Trophoblast cell (in vitro differentiated cells and primary cell): ENCODE data around the gene SRGAP3.

Source experiments
- DNase-seq, 2 donors: peaks; one replicate each; pipeline ENCODE4 v3.0.0-alpha.2; 2016
- H2AFZ ChIP-seq: 2 replicates; pipeline ENCODE4 v1.6.1; 2013; ENCODE audit warnings: low read length, moderate library complexity, mild to moderate bottlenecking; ENCODE audit not compliant: insufficient read depth, poor library complexity
- H2AK5ac ChIP-seq: 2 replicates; pipeline ENCODE4 v1.6.1; 2013; ENCODE audit warnings: mild to moderate bottlenecking, low read length
- H2BK120ac ChIP-seq: 2 replicates; pipeline ENCODE4 v1.6.1; 2013; ENCODE audit warnings: low read length, mild to moderate bottlenecking, moderate library complexity; ENCODE audit not compliant: insufficient read depth, poor library complexity
- H2BK12ac ChIP-seq: 2 replicates; pipeline ENCODE4 v1.6.1; 2013; ENCODE audit warnings: mild to moderate bottlenecking, low read length, moderate library complexity
- H2BK5ac ChIP-seq: 2 replicates; pipeline ENCODE4 v1.6.1; 2013; ENCODE audit warnings: low read length, low read depth, moderate library complexity, mild to moderate bottlenecking; ENCODE audit not compliant: poor library complexity
- H3K14ac ChIP-seq: 2 replicates; pipeline ENCODE4 v1.6.1; 2013; ENCODE audit warnings: mild to moderate bottlenecking, low read length
- H3K18ac ChIP-seq: 2 replicates; pipeline ENCODE4 v1.6.1; 2013; ENCODE audit warnings: mild to moderate bottlenecking, low read length
- H3K23ac ChIP-seq: 2 replicates; pipeline ENCODE4 v1.6.1; 2013; ENCODE audit warnings: low read length
- H3K27ac ChIP-seq: 2 replicates; pipeline ENCODE4 v1.5.1; 2013; ENCODE audit warnings: low read depth, mild to moderate bottlenecking, inconsistent platforms, low read length, moderate library complexity
- H3K27me3 ChIP-seq: 2 replicates; pipeline ENCODE4 v1.6.1; 2013; ENCODE audit warnings: inconsistent platforms, mild to moderate bottlenecking, low read length, moderate library complexity; ENCODE audit not compliant: insufficient read depth
- H3K36me3 ChIP-seq, 2 experiments: 1 replicate in 1 of 2; 2 replicates in 1 of 2; pipeline ENCODE4 v1.6.1; 2013; ENCODE audit warnings: low read length in 2 of 2, mild to moderate bottlenecking in 2 of 2, moderate library complexity in 1 of 2; ENCODE audit not compliant: insufficient read depth in 2 of 2, control insufficient read depth in 1 of 2
- H3K4ac ChIP-seq: 2 replicates; pipeline ENCODE4 v1.6.1; 2013; ENCODE audit warnings: low read depth, mild to moderate bottlenecking, low read length, moderate library complexity
- H3K4me1 ChIP-seq, 2 experiments: 1 replicate in 1 of 2; 2 replicates in 1 of 2; pipeline ENCODE4 v1.6.1; 2013; ENCODE audit warnings: low read length in 2 of 2, mild to moderate bottlenecking in 2 of 2, moderate library complexity in 1 of 2; ENCODE audit not compliant: insufficient read depth in 2 of 2, control insufficient read depth in 1 of 2
- H3K4me2 ChIP-seq: 2 replicates; pipeline ENCODE4 v1.6.1; 2013; ENCODE audit warnings: inconsistent platforms, mild to moderate bottlenecking, low read length, moderate library complexity
- H3K4me3 ChIP-seq: 2 replicates; pipeline ENCODE4 v1.5.1; 2013; ENCODE audit warnings: mild to moderate bottlenecking, low read depth, low read length, inconsistent platforms
- H3K79me1 ChIP-seq: one replicate; pipeline ENCODE4 v1.6.1; 2013; ENCODE audit warnings: low read length
- H3K79me2 ChIP-seq: 2 replicates; pipeline ENCODE4 v1.6.1; 2013; ENCODE audit warnings: low read length, mild to moderate bottlenecking; ENCODE audit not compliant: control insufficient read depth, insufficient read depth, poor library complexity
- H3K9ac ChIP-seq: 2 replicates; pipeline ENCODE4 v1.6.1; 2013; ENCODE audit warnings: mild to moderate bottlenecking, low read length
- H3K9me3 ChIP-seq: 2 replicates; pipeline ENCODE4 v1.6.1; 2013; ENCODE audit warnings: low read depth, mild to moderate bottlenecking, control low read depth, inconsistent platforms, low read length; ENCODE audit not compliant: insufficient read depth
- H4K12ac ChIP-seq: 2 replicates; pipeline ENCODE4 v1.6.1; 2013; ENCODE audit warnings: low read depth, mild to moderate bottlenecking, low read length, moderate library complexity
- H4K8ac ChIP-seq: 2 replicates; pipeline ENCODE4 v1.6.1; 2013; ENCODE audit warnings: low read depth, mild to moderate bottlenecking, low read length, moderate library complexity
- H4K91ac ChIP-seq: one replicate; pipeline ENCODE4 v1.6.1; 2013; ENCODE audit warnings: low read depth, mild to moderate bottlenecking, low read length, moderate library complexity
- WGBS: extraction: QIAGEN DNeasy Blood & Tissue Kit; methylation state at CpG from one replicate; pipeline ENCODE4 v1.1.7; 2013; ENCODE audit warnings: missing lambda C conversion rate; ENCODE audit not compliant: insufficient read length, insufficient coverage; ENCODE audit errors: extremely low coverage; 5-methylcytosine and 5-hydroxymethylcytosine counted together

Gene SRGAP3

DNA sequence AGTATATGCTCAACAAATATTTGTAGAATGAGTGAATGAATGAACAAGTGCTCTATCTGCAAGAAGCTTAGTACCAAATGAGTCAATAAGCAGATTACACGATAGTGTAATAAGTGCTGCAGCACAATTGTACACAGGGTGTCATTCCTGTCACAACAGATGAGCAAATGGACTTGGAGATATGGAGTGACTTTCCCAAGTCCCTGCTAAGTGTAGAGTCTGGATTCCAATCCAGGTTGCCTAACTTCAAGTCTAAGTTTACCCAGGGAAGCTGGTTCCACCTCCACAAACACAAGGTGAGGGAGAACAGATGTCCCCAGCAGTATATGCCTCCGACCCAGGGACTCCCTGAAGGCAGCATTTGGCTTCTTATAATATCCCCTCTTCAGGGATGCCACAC is 208.4 kb downstream of the SRGAP3 start:
- H3K4ac ChIP-seq, result no peak overlapping the region
- no peak overlapping the region for H3K14ac ChIP-seq
- H2BK5ac ChIP-seq, result no peak overlapping the region
- H3K4me2 ChIP-seq, result no peak overlapping the region
- H3K36me3 ChIP-seq, result no peaks in the 10 kb centered on the region
- H2AFZ ChIP-seq, result no peak overlapping the region
- no peak overlapping the region for H3K23ac ChIP-seq
- H3K4me3 ChIP-seq, result no peak overlapping the region
- no peak overlapping the region for H4K12ac ChIP-seq
- H3K79me2 ChIP-seq, result no peaks in the 10 kb centered on the region
- H3K9me3 ChIP-seq, result peaks cover 4% of the 10 kb centered on the region
- H3K27ac ChIP-seq, result no peak overlapping the region
- H3K27me3 ChIP-seq, result no peaks in the 10 kb centered on the region
- H4K91ac ChIP-seq, result no peak overlapping the region
- no peak overlapping the region for H4K8ac ChIP-seq
- no peak overlapping the region for H3K18ac ChIP-seq
- H3K4me1 ChIP-seq, result no peaks in the 10 kb centered on the region
- H3K79me1 ChIP-seq, result no peaks in the 10 kb centered on the region
- H2BK12ac ChIP-seq, result no peak overlapping the region
- WGBS, result no CpG with 5 or more reads among the region's 2 CpGs
- no peak overlapping the region for H2BK120ac ChIP-seq
- no peak overlapping the region for H2AK5ac ChIP-seq
- no peak overlapping the region for H3K9ac ChIP-seq
- DNase-seq, result peak in 1 of 2 donors; percentile 8

DNA sequence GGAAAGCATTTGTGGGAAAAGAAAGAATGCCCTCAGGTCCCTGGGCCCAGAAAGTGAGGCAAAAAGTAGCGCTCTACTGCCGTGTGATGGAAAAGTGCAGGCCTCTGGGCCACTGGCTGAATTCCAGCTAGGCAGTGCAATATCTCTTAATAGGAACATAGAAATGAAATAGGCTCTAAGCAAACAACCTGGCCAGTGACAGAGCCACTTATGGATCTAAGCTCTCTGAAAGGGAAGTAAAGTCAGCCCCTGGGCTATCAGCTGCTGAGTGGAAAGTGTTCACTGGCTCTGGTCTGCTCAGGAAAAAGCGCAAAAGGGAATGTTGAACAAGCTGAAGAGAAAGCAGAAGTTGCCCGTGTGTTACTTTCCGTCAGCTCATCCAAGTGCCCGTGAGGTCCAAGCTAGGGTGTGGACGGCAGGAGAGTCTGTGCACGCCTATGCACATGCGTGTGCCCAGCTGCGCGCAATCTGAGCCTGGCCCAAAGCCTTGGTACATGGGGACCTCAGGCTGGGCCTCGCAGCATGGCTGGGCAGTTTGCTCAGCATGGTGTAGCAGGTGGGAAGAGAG is 212.2 kb downstream of the SRGAP3 start:
- Histone ChIP-seq H2AK5ac (no peak overlapping the region), H2AFZ (no peak overlapping the region), H3K79me2 (no peaks in the 10 kb centered on the region), H3K79me1 (no peaks in the 10 kb centered on the region), H3K9ac (no peak overlapping the region), H3K4me1 (no peaks in the 10 kb centered on the region), H3K36me3 (no peaks in the 10 kb centered on the region), H3K27ac (no peak overlapping the region), H3K18ac (no peak overlapping the region), H2BK5ac (no peak overlapping the region), H3K9me3 (peaks cover 2% of the 10 kb centered on the region), H4K91ac (no peak overlapping the region), H3K4me2 (no peak overlapping the region), H2BK120ac (no peak overlapping the region), H3K4ac (no peak overlapping the region), H2BK12ac (no peak overlapping the region), H4K8ac (no peak overlapping the region), H3K14ac (no peak overlapping the region), H3K23ac (no peak overlapping the region), H3K27me3 (no peaks in the 10 kb centered on the region), H3K4me3 (no peak overlapping the region), H4K12ac (no peak overlapping the region)
- no peak for DNase-seq
- no CpG with 5 or more reads among the region's 12 CpGs for WGBS

DNA sequence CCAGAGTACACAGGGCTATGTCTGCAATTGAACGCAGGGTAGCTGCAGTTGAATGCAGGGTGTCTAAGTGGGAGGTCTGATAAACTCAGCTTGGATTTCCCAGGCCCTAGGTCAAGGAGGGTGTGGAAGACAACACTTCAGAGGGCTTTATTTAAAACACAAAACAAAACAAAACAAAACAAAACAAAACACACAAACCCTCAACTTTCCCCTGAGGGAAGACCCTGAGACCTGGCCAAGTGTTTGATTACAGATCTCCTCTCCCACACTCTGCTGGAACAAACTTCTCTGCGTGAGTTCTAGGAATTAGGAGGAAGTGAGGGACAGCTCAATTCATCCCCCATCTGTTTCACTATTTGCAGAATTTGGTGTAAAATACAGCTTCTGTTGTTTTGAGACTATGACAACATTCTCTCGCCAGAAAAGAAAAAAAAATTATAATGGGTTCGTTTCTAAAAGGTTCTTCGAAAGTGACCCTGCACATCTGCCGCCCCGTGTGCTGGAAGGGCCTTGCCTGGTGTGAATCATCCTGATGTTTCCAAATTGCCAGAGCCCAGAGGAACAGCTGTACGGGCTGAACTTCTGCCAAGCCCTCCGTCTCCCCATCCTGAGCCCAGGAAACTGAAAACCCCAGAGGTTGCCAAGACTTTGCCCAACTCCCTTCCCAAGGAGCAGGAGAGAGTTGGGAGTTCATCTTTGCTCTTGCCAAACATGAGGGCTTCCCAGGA is 212.9 kb downstream of the SRGAP3 start:
- no peak overlapping the region for H2BK12ac ChIP-seq
- H4K8ac ChIP-seq, result no peak overlapping the region
- H2AK5ac ChIP-seq, result no peak overlapping the region
- H3K4ac ChIP-seq, result no peak overlapping the region
- no peak overlapping the region for H4K91ac ChIP-seq
- H3K14ac ChIP-seq, result no peak overlapping the region
- H3K36me3 ChIP-seq, result no peaks in the 10 kb centered on the region
- WGBS, result no CpG with 5 or more reads among the region's 9 CpGs
- H3K4me1 ChIP-seq, result no peaks in the 10 kb centered on the region
- peaks cover 2% of the 10 kb centered on the region for H3K9me3 ChIP-seq
- no peak overlapping the region for H3K4me3 ChIP-seq
- no peak overlapping the region for H2AFZ ChIP-seq
- DNase-seq, result no peak
- H4K12ac ChIP-seq, result no peak overlapping the region
- no peak overlapping the region for H3K23ac ChIP-seq
- H3K4me2 ChIP-seq, result no peak overlapping the region
- no peaks in the 10 kb centered on the region for H3K27me3 ChIP-seq
- no peaks in the 10 kb centered on the region for H3K79me2 ChIP-seq
- no peak overlapping the region for H3K18ac ChIP-seq
- no peak overlapping the region for H3K27ac ChIP-seq
- H3K9ac ChIP-seq, result no peak overlapping the region
- no peak overlapping the region for H2BK120ac ChIP-seq
- no peaks in the 10 kb centered on the region for H3K79me1 ChIP-seq
- no peak overlapping the region for H2BK5ac ChIP-seq

- Histone ChIP-seq H2AFZ (no peak overlapping the region), H3K4ac (no peak overlapping the region), H3K14ac (no peak overlapping the region), H3K27ac (no peak overlapping the region), H2BK120ac (no peak overlapping the region), H3K9me3 (peaks cover 4% of the 10 kb centered on the region), H4K12ac (no peak overlapping the region), H3K4me3 (no peak overlapping the region), H3K18ac (no peak overlapping the region), H2BK5ac (no peak overlapping the region), H2AK5ac (no peak overlapping the region), H3K4me2 (no peak overlapping the region), H3K36me3 (no peaks in the 10 kb centered on the region), H3K4me1 (no peaks in the 10 kb centered on the region), H2BK12ac (no peak overlapping the region), H3K79me1 (no peaks in the 10 kb centered on the region), H3K9ac (no peak overlapping the region), H4K8ac (no peak overlapping the region), H4K91ac (no peak overlapping the region), H3K23ac (no peak overlapping the region), H3K79me2 (no peaks in the 10 kb centered on the region), H3K27me3 (no peaks in the 10 kb centered on the region)
- no CpG with 5 or more reads among the region's 2 CpGs for WGBS
- DNase-seq, result no peak
These were observed 213.5 kb downstream of the SRGAP3 start for GRCh38 chr3:9035961-9036360.
